Measurements from ENCODE around the gene ELAPOR1. TPM values are rescaled to one million over a fixed set of nuclear protein-coding genes. Genes with fewer than 3 reads are reported as not detected.
"Not testable (repeated sequence)": the region's sequence is repeated elsewhere in the genome, so short reads cannot be mapped to it uniquely, and the experiment has no call there.

Gene ELAPOR1
- total and polyA plus RNA-seq, 2 donors (not counting 3 experiments of a cell fraction or from before 2014, with no cell fraction given) = 1.0 to 1.1 TPM

DNA sequence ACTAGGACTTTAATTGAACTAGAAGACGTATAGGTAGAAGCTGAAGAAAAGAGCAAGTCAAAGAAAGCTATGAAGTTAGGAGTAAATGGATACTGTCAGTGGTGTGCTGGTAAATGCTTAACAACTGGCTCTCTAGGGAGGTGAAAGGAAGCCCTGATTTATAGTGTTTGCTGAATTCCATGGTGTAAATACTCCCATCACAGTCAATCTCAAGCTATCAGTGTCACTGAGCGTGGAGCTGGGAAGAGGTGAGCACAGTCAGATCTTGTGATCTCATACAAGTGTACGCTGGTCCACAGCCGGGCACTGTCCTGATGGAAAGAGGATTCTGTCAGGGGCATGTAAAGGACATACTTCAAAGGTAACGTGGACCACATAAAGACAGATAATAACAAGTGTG is 28.3 kb downstream of the ELAPOR1 start:
- no peak for FAIRE-seq

DNA sequence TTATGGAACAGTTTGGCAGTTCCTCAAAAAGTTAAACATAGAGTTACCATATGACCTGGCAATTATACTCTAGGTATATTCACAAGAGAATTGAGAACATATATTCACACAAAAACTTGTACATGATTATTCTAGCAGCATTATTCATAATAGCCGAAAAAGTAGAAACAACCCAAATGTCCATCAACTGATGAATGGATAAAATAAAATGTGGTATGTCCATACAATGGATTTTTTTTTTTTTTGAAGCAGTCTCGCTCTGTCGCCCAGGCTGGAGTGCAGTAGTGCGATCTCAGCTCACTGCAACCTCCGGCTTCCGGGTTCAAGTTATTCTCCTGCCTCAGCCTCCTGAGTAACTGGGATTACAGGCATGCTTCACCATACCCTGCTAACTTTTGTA is 28.8 kb downstream of the ELAPOR1 start:
- H3K9ac ChIP-seq (replicated peaks; ENCODE audit: extremely low read depth, insufficient read depth, low read length); BruUV-seq (replicated peaks); CTCF ChIA-PET; H2AFZ ChIP-seq (ENCODE audit: low read depth, low read length); dilution Hi-C loops (cut with MboI; ENCODE audit: extremely low pct_ligation_motif_present, low sequenced_read_pairs); H3K9me3 ChIP-seq (replicated peaks; ENCODE audit: control insufficient read depth, insufficient read depth, low read length); H3K4me1 ChIP-seq (ENCODE audit: control insufficient read depth, extremely low read depth, insufficient read depth, low read length); H4K20me1 ChIP-seq (replicated peaks; ENCODE audit: control insufficient read depth, extremely low read depth, insufficient read depth, low read length); DNase-seq (ENCODE audit: low read depth, low spot score); intact Hi-C loops (cut with micrococcal nuclease); POLR2A ChIA-PET; H3K4me2 ChIP-seq (ENCODE audit: insufficient read depth, low read length); H3K36me3 ChIP-seq (ENCODE audit: control insufficient read depth in 2 of 2, extremely low read depth in 1 of 2, insufficient read depth in 2 of 2, low read length in 2 of 2); H3K4me3 ChIP-seq (replicated peaks in 1 of 3; ENCODE audit: insufficient read depth in 1 of 3, low read depth in 1 of 3, low read length in 3 of 3); FAIRE-seq; H3K79me2 ChIP-seq (ENCODE audit: control insufficient read depth, insufficient read depth, low read length); H3K9me1 ChIP-seq (replicated peaks; ENCODE audit: control insufficient read depth, extremely low read depth, insufficient read depth, low read length); H3K27ac ChIP-seq (ENCODE audit: insufficient read depth, low read depth, low read length); H3K27me3 ChIP-seq (ENCODE audit: control insufficient read depth in 2 of 2, insufficient read depth in 2 of 2, low read length in 2 of 2): not testable (repeated sequence)

More for the DNA sequence above, 28.3 kb downstream of the ELAPOR1 start:
- H3K4me2 ChIP-seq (ENCODE audit: insufficient read depth, low read length) = no peak overlapping the region
- H3K9ac ChIP-seq (replicated peaks; ENCODE audit: extremely low read depth, insufficient read depth, low read length) = no peak overlapping the region
- intact Hi-C loops (cut with micrococcal nuclease) = no loop called here
- no peaks in the 10 kb centered on the region for H3K9me1 ChIP-seq (replicated peaks; ENCODE audit: control insufficient read depth, extremely low read depth, insufficient read depth, low read length)
- no peaks in the 10 kb centered on the region for H4K20me1 ChIP-seq (replicated peaks; ENCODE audit: control insufficient read depth, extremely low read depth, insufficient read depth, low read length)
- BruUV-seq (replicated peaks) = no TSS peak
- H3K9me3 ChIP-seq (replicated peaks; ENCODE audit: control insufficient read depth, insufficient read depth, low read length) = no peaks in the 10 kb centered on the region
- no peaks in the 10 kb centered on the region for H3K36me3 ChIP-seq (ENCODE audit: control insufficient read depth in 2 of 2, extremely low read depth in 1 of 2, insufficient read depth in 2 of 2, low read length in 2 of 2)
- peaks cover 0 to 2% of the 10 kb centered on the region in 2 experiments for H3K27me3 ChIP-seq (ENCODE audit: control insufficient read depth in 2 of 2, insufficient read depth in 2 of 2, low read length in 2 of 2)
- dilution Hi-C loops (cut with MboI; ENCODE audit: extremely low pct_ligation_motif_present, low sequenced_read_pairs) = no loop called here
- ChIA-PET CTCF (no interaction called here), POLR2A (no interaction called here)
- H3K4me3 ChIP-seq (replicated peaks in 1 of 3; ENCODE audit: insufficient read depth in 1 of 3, low read depth in 1 of 3, low read length in 3 of 3) = no peak overlapping the region
- no peak overlapping the region for H2AFZ ChIP-seq (ENCODE audit: low read depth, low read length)
- no peak for DNase-seq (ENCODE audit: low read depth, low spot score)
- TF ChIP-seq GATA2 (IDR thresholded peaks at IDR 0.05; ENCODE audit: insufficient read depth, insufficient read length, low read depth, low read length) = no peak
- TF ChIP-seq, protein P1, sequence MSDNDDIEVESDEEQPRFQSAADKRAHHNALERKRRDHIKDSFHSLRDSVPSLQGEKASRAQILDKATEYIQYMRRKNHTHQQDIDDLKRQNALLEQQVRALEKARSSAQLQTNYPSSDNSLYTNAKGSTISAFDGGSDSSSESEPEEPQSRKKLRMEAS (IDR thresholded peaks at IDR 0.05; ENCODE audit: insufficient read depth, insufficient read length) = no peak
- no peak for TF ChIP-seq FOS (IDR thresholded peaks at IDR 0.05; ENCODE audit: borderline replicate concordance, insufficient read depth, low read length)
- no peak for TF ChIP-seq JUN (IDR thresholded peaks at IDR 0.05; ENCODE audit: borderline replicate concordance, insufficient read depth, insufficient read length, low read depth)
- no peak for TF ChIP-seq MYC (IDR thresholded peaks at IDR 0.05; ENCODE audit: low read depth, low read length)
- no peak for TF ChIP-seq POLR2AphosphoS5 (IDR thresholded peaks at IDR 0.05; ENCODE audit: insufficient read depth, low read depth, low read length)
- TF ChIP-seq EZH2 (IDR thresholded peaks at IDR 0.05; ENCODE audit: borderline replicate concordance, low read depth, low read length, severe bottlenecking) = no peak
- TF ChIP-seq POLR2A (IDR thresholded peaks at IDR 0.05; ENCODE audit: low read depth, low read length) = no peak
- TF ChIP-seq, protein P2, sequence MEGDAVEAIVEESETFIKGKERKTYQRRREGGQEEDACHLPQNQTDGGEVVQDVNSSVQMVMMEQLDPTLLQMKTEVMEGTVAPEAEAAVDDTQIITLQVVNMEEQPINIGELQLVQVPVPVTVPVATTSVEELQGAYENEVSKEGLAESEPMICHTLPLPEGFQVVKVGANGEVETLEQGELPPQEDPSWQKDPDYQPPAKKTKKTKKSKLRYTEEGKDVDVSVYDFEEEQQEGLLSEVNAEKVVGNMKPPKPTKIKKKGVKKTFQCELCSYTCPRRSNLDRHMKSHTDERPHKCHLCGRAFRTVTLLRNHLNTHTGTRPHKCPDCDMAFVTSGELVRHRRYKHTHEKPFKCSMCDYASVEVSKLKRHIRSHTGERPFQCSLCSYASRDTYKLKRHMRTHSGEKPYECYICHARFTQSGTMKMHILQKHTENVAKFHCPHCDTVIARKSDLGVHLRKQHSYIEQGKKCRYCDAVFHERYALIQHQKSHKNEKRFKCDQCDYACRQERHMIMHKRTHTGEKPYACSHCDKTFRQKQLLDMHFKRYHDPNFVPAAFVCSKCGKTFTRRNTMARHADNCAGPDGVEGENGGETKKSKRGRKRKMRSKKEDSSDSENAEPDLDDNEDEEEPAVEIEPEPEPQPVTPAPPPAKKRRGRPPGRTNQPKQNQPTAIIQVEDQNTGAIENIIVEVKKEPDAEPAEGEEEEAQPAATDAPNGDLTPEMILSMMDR (IDR thresholded peaks at IDR 0.05; ENCODE audit: extremely low read depth in 1 of 2, insufficient read depth in 1 of 2, low read depth in 1 of 2, low read length in 2 of 2) = no peak
- H3K27ac ChIP-seq (ENCODE audit: insufficient read depth, low read depth, low read length) = no peak overlapping the region
- no peaks in the 10 kb centered on the region for H3K79me2 ChIP-seq (ENCODE audit: control insufficient read depth, insufficient read depth, low read length)
- H3K4me1 ChIP-seq (ENCODE audit: control insufficient read depth, extremely low read depth, insufficient read depth, low read length) = no peaks in the 10 kb centered on the region
